Tibial nerve (tissue), 3 donors: ENCODE data around the gene PRKCE.

ENCODE experiments used
- POLR2A ChIP-seq, 2 donors: fragments of 450-650 bp; IDR thresholded peaks; one replicate each; pipeline ENCODE4 v1.6.1; 2017; ENCODE audit warnings: antibody characterized with exemption in 2 of 2, mild to moderate bottlenecking in 2 of 2, moderate library complexity in 2 of 2
- TF ChIP-seq, protein P1 (sequence below), 5 experiments: fragments of 200-600 bp in 3 of 5; fragments of 450-650 bp in 2 of 5; sonication (generic) in 3 of 5; IDR thresholded peaks; one replicate each; pipeline ENCODE4 v1.5.1; 2016 to 2019; ENCODE audit warnings: antibody characterized with exemption in 5 of 5, mild to moderate bottlenecking in 3 of 5, moderate library complexity in 2 of 5

DNA sequence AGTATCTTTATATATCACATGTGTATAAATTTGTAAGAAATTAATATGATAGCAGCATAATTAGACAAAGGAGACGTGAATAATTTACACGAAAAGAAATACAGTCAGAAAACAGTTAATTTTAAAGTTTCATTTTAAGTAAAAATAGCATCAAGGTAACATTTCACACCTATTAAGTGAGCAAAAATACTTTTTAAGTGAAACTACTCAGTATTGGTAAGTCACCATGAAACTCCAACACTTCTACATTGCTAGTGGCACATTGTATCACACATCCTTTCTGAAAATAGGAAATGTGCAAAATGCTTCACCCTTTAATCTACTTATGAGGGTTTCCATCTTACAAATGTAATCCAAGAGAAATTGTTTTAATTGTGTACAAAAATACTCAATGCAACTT, 357.8 kb downstream of the PRKCE start:
- no peak for TF ChIP-seq POLR2A (IDR thresholded peaks at IDR 0.05)
- TF ChIP-seq, protein P1, sequence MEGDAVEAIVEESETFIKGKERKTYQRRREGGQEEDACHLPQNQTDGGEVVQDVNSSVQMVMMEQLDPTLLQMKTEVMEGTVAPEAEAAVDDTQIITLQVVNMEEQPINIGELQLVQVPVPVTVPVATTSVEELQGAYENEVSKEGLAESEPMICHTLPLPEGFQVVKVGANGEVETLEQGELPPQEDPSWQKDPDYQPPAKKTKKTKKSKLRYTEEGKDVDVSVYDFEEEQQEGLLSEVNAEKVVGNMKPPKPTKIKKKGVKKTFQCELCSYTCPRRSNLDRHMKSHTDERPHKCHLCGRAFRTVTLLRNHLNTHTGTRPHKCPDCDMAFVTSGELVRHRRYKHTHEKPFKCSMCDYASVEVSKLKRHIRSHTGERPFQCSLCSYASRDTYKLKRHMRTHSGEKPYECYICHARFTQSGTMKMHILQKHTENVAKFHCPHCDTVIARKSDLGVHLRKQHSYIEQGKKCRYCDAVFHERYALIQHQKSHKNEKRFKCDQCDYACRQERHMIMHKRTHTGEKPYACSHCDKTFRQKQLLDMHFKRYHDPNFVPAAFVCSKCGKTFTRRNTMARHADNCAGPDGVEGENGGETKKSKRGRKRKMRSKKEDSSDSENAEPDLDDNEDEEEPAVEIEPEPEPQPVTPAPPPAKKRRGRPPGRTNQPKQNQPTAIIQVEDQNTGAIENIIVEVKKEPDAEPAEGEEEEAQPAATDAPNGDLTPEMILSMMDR (IDR thresholded peaks at IDR 0.05), result no peak
